Measurements from ENCODE around the gene MARS1.
"Not testable (repeated sequence)": the region's sequence is repeated elsewhere in the genome, so short reads cannot be mapped to it uniquely, and the experiment has no call there.

The MARS1 gene

DNA sequence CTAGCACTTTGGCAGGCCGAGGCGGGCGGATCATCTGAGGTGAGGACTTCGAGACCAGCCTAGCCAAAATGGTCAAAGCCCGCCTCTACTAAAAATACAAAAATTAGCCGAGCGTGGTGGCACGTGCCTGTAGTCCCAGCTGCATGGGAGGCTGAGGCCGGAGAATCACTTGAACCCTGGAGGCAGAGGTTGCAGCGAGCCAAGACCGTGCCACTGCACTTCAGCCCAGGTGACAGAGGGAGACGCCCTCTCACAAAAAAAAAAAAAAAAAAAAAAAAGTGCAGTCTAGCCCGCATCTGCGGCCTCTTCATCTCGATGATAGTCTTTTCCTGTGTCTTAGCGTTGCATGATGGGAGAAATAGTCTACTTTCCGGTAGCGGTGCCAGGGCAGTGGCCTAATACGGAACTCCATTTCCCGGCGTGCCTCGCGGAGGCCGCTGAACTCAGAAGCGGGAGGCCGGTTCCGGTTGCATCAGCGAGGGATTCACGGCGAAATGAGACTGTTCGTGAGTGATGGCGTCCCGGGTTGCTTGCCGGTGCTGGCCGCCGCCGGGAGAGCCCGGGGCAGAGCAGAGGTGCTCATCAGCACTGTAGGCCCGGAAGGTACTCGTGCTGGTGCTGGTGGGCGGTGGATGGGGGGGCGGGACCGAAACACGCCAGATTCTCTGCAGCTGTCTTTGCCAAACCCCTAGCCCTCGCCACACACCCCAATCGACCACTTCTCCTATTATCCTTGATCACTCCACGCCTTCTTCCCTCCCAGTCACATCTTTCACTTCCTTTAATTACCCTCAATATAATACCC lies at the start of gene MARS1:
Gene MARS1, plus strand, starts transcription at position 472 of the 805 bp plus-strand sequence. Its CDS starts 23 bp downstream, at position 495.
- peak; percentile 89 for DNase-seq

DNA sequence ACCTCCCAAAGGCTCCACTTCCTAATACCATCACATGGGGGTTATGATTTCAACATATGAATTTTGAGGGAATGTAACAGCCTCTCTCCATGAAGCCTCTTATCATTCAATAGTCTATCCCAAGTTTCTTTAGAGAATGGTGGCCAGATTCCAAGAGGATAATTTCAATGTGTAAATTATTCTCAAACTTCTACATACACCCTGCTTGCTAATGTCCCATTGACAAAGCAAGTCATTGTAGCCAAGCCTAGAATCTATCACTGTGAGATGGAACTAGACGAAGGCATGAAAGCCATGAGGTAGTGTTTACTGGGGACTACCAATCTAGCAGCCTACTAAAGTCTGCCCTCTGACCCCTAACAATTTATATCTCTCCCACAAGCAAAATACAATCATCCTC lies 49.5 kb upstream of the MARS1 start:
- DNase-seq = no peak

DNA sequence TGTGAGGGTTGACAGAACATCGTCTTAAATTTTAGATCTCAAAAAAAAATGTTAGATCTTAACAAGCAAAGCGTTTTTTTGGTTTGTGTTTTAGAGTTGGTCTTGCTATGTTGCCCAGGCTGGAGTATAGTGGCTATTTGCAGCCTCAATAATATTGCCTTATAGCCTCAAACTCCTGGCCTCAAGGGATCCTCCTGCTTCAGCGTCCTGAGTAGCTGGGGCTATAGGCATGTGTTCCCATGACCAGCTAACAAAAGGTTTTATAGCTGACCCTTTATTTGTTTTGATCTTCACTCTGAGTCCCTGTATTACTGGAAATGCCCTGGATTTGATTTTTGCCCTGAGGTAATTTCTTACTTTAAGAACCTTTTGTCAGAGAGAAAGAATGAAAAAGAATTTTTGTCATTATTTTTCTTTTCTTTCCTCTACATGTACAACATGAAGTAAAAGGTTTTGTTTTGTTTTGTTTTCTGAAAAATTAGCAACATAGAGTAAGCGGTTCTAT lies 48.1 kb upstream of the MARS1 start:
- DNase-seq = no peak

GRCh38 chr12:57441393-57441792 lies 46.5 kb upstream of the MARS1 start:
- DNase-seq = not testable (repeated sequence)

DNA sequence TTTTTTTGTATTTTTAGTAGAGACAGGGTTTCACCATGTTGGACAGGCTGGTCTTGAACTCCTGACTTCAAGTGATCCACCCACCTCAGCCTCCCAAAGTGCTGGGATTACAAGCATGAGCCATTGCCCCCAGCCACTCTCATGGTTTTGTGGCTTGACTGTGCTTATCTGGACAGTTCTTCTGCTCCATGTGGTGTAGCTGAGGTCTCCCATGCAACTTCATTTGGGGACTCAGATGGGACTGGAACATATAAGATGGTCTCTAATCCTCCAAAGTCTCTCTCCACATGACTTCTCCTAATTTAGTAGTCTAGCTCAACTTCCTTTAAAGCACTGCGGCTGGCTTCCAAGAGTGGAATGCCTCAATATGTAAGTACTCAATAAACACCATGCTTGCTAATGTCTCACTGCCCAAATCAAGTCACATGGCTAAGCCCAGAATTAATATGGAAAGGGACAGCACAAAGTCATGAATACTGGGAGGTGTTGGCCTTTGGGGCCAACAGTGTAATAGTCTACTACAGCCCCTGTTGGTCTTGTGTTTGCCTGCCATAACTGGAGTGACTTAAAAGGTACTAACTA lies 45.9 kb upstream of the MARS1 start:
- DNase-seq = no peak

GRCh38 chr12:57444337-57444736 lies 43.5 kb upstream of the MARS1 start:
- not testable (repeated sequence) for DNase-seq

DNA sequence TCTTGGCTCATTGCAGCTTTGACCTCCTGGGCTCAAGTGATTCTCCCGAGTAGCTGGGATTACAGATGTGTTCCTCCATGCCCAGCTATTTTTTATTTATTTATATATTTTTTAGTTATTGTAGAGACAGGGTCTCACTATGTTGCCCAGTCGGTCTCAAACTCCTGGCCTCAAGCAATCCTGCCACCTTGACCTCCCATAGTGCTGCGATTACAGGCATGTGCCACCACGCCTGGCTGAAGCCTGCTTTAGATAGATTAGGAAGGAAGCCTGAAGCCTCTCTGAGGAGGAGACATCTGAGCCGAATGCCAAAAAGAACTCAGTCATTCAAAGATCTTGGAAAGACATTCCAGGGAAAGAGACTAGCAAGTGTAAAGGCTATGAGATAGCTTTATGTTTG lies 43.1 kb upstream of the MARS1 start:
- no peak for DNase-seq

GRCh38 chr12:57446292-57446960 lies 41.4 kb upstream of the MARS1 start:
- no peak for DNase-seq

DNA sequence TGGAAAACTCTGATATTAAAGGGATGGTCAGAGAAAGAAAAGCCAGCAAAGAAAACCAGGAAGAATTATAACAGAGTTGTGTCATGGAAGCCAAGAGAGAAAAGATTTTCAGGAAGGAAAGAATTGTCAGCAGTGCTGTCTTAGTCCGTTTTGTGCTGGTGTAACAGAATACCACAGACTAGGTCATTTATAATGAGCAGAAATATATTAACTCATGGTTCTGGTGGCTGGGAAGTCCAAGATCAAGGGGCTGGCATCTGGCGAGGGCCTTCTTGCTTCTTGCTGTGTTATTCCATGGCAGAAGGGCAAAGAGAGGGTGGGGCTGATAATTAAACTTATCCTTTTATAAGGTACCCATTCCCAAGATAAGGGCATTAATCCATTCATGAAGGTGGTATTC lies 39.2 kb upstream of the MARS1 start:
- no peak for DNase-seq

- no peak for DNase-seq
These were observed 38.5 kb upstream of the MARS1 start for GRCh38 chr12:57449375-57449774.

GRCh38 chr12:57450057-57450456 lies 37.8 kb upstream of the MARS1 start:
- DNase-seq = no peak

GRCh38 chr12:57451233-57451778 lies 36.6 kb upstream of the MARS1 start:
- DNase-seq = no peak

- no peak for DNase-seq
These were observed 35.5 kb upstream of the MARS1 start for GRCh38 chr12:57452181-57452936.

- peak; percentile 39 for DNase-seq
These were observed 34.8 kb upstream of the MARS1 start for GRCh38 chr12:57452937-57453509.

DNA sequence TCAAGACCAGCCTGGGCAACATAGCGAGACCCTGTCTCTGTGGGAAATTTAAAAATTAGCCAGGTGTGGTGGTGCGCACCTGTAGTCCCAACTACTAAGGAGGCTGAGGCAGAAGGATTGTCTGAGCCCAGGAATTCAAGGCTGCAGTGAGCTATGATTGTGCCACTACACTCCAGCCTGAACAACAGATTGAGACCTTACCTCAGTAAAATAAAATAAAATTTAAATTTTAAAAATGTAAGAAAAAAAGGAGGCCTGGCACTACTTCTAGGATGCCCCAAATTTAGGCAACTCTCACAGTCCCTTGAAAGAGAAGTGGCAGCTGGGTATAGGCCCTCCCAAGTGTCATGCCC lies 33.7 kb upstream of the MARS1 start:
- DNase-seq = no peak

- no peak for DNase-seq
These were observed 33.1 kb upstream of the MARS1 start, which contains the start of gene INHBE for GRCh38 chr12:57454566-57455373. Gene INHBE (plus strand): TSS chr12:57455307. CDS start chr12:57455537, 230 bp downstream.

DNA sequence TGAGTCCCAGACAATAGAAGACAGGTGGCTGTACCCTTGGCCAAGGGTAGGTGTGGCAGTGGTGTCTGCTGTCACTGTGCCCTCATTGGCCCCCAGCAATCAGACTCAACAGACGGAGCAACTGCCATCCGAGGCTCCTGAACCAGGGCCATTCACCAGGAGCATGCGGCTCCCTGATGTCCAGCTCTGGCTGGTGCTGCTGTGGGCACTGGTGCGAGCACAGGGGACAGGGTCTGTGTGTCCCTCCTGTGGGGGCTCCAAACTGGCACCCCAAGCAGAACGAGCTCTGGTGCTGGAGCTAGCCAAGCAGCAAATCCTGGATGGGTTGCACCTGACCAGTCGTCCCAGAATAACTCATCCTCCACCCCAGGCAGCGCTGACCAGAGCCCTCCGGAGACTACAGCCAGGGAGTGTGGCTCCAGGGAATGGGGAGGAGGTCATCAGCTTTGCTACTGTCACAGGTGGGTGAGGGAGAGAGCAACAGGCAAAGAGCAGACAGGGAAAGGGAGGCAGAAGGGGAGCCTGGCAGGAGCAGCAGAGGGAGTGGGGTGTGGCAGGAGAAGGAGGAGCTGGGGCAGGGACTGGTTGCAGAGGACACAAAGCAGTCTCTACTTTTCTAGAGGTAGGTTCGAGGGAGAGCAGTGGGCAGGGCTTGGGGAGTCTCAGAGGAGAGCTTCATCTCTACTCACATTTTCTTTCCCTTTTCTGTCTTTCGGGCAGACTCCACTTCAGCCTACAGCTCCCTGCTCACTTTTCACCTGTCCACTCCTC lies 32.3 kb upstream of the MARS1 start:
- no peak for DNase-seq

DNA sequence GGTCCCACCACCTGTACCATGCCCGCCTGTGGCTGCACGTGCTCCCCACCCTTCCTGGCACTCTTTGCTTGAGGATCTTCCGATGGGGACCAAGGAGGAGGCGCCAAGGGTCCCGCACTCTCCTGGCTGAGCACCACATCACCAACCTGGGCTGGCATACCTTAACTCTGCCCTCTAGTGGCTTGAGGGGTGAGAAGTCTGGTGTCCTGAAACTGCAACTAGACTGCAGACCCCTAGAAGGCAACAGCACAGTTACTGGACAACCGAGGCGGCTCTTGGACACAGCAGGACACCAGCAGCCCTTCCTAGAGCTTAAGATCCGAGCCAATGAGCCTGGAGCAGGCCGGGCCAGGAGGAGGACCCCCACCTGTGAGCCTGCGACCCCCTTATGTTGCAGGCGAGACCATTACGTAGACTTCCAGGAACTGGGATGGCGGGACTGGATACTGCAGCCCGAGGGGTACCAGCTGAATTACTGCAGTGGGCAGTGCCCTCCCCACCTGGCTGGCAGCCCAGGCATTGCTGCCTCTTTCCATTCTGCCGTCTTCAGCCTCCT lies 31.6 kb upstream of the MARS1 start:
- DNase-seq = peak; percentile 55

DNA sequence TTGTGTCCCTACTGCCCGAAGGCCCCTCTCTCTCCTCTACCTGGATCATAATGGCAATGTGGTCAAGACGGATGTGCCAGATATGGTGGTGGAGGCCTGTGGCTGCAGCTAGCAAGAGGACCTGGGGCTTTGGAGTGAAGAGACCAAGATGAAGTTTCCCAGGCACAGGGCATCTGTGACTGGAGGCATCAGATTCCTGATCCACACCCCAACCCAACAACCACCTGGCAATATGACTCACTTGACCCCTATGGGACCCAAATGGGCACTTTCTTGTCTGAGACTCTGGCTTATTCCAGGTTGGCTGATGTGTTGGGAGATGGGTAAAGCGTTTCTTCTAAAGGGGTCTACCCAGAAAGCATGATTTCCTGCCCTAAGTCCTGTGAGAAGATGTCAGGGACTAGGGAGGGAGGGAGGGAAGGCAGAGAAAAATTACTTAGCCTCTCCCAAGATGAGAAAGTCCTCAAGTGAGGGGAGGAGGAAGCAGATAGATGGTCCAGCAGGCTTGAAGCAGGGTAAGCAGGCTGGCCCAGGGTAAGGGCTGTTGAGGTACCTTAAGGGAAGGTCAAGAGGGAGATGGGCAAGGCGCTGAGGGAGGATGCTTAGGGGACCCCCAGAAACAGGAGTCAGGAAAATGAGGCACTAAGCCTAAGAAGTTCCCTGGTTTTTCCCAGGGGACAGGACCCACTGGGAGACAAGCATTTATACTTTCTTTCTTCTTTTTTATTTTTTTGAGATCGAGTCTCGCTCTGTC lies 31.0 kb upstream of the MARS1 start:
- no peak for DNase-seq

GRCh38 chr12:57458665-57459054 lies 29.2 kb upstream of the MARS1 start:
- no peak for DNase-seq
